A673 (cell line): Measurements from ENCODE around the gene HOXB1.

ENCODE experiments used
- CTCF ChIP-seq: fragments of 300-800, 200-600 bp; sonication (generic); conservative IDR thresholded peaks from 2 replicates; pipeline ENCODE4 v1.5.1; 2017; ENCODE audit warnings: low read depth, mild to moderate bottlenecking, antibody characterized with exemption, low read length, moderate library complexity, mixed read lengths
- EZH2 ChIP-seq: fragments of 200-600 bp; sonication (generic); IDR thresholded peaks from 2 replicates; pipeline ENCODE4 v1.6.1; 2017; ENCODE audit warnings: borderline replicate concordance, low read depth, mild to moderate bottlenecking, mixed read lengths, antibody characterized with exemption, low read length; ENCODE audit not compliant: poor library complexity, severe bottlenecking

GRCh38 chr17:48505788-48506187 lies 25.0 kb downstream of the HOXB1 start:
- no peak for TF ChIP-seq CTCF
- TF ChIP-seq EZH2 = no peak
